Ovary (tissue), 9 donors: ENCODE data around the gene CEACAM21. TPM values are rescaled to one million over a fixed set of nuclear protein-coding genes. Genes with fewer than 3 reads are reported as not detected.

ENCODE experiments used
- DNase-seq, 5 donors: peaks; one replicate each; pipeline ENCODE4 v3.0.0-alpha.2; 2019 to 2020
- H3K27ac ChIP-seq, 2 donors: fragments of 200-600 bp; one replicate each; pipeline versions ENCODE4 v1.5.1 to v1.8.0; 2019 to 2022
- H3K27me3 ChIP-seq: fragments of 200-600 bp; one replicate; pipeline ENCODE4 v1.8.0; 2022
- H3K36me3 ChIP-seq: fragments of 200-600 bp; sonication (generic); one replicate; pipeline ENCODE4 v1.5.1; 2019
- H3K4me1 ChIP-seq: one replicate; pipeline ENCODE4 v1.8.1; 2013; ENCODE audit warnings: mild to moderate bottlenecking, moderate library complexity; ENCODE audit not compliant: insufficient read depth
- H3K4me3 ChIP-seq: fragments of 200-600 bp; sonication (generic); one replicate; pipeline ENCODE4 v1.5.1; 2017
- H3K9me3 ChIP-seq, 2 donors: fragments of 200-600 bp in 1 of 2; sonication (generic) in 1 of 2; one replicate each; pipeline versions ENCODE4 v1.5.1 to v1.8.1; 2013 to 2019; ENCODE audit warnings: mild to moderate bottlenecking in 1 of 2, moderate library complexity in 1 of 2
- CTCF ChIP-seq, 3 donors: fragments of 450-650 bp in 2 of 3; fragments of 200-600 bp in 1 of 3; IDR thresholded peaks; one replicate each; pipeline versions ENCODE4 v1.5.1 to v1.8.0; 2016 to 2022; ENCODE audit warnings: antibody characterized with exemption in 3 of 3, mild to moderate bottlenecking in 1 of 3
- EP300 ChIP-seq: sonication (generic); formaldehyde crosslinking; IDR thresholded peaks from one replicate; pipeline ENCODE4 v1.6.1; 2017; ENCODE audit warnings: antibody characterized with exemption
- POLR2A ChIP-seq: fragments of 450-650 bp; IDR thresholded peaks from one replicate; pipeline ENCODE4 v1.6.1; 2017; ENCODE audit warnings: antibody characterized with exemption, mild to moderate bottlenecking, moderate library complexity
- WGBS, 3 donors: extraction: QIAGEN DNeasy Blood & Tissue Kit in 1 of 3; methylation state at CpG; one replicate each; pipeline versions ENCODE4 v1.1.5 to v1.1.7; 2013 to 2017; 5-methylcytosine and 5-hydroxymethylcytosine counted together
- intact Hi-C, 4 donors: fragments of 100-400 bp; cut with DNase I; formaldehyde crosslinking; loops; one replicate each; pipeline versions ENCODE4 v1.11.0 to v1.15.1; 2022 to 2023
- polyA plus RNA-seq, 2 donors: library from polyadenylated mRNA; stranded (reverse); fragments of 200-250 nt in 1 of 2; fragments of 350-450 nt in 1 of 2; fragmentation: Illumina TruSeq in 1 of 2; extraction: RNeasy Lipid Tissue Mini Kit (QIAGEN cat#74804) in 1 of 2; gene quantifications; one replicate each; pipeline ENCODE4 v1.2.3, GENCODE V29; 2013 to 2014
- total RNA-seq, 7 donors: library from RNA; depleted of rRNA in 2 of 7; stranded (reverse); fragments of >200 nt in 2 of 7; fragmentation: NEBNext Ultra II Directional in 3 of 7; extraction: Animal tissue kit (Norgen Biotek cat#: 25700) in 3 of 7; gene quantifications; one replicate each; pipeline versions ENCODE4 v1.1.0 to v1.2.4, GENCODE V29; 2016 to 2023
- donor health status: DM: no; HTN: no; CAD: no; lungs with moderate emphysema.
- donor health status: DM: no; HTN: no; CAD: no.
- donor health status: Bipolar disorder and iron deficiency.
- donor health status: DM: yes; HTN: yes; CAD: no.
- donor health status: DM: no; HTN: no; CAD: no.
- donor health status: DM: yes; HTN: yes; CAD: no.

Gene CEACAM21
- total and polyA plus RNA-seq, 9 donors, result 0.25 to 11.4 (median 1.5) TPM; not detected in 2

GRCh38 chr19:41541990-41542584 is 33.9 kb upstream of the CEACAM21 start:
- intact Hi-C loops, result no loop called here
- TF ChIP-seq CTCF (IDR thresholded peaks at IDR 0.05) (no peak), EP300 (no peak), POLR2A (no peak)
- Histone ChIP-seq H3K9me3 (no peaks in the 10 kb centered on the region), H3K4me1 (no peaks in the 10 kb centered on the region), H3K4me3 (no peak overlapping the region), H3K27me3 (no peaks in the 10 kb centered on the region), H3K36me3 (no peaks in the 10 kb centered on the region), H3K27ac (no peak overlapping the region)
- 49 to 53% (median 52%) methylated on average over 13 of the region's 13 CpGs for WGBS, 3 donors
- peak in 1 of 5 donors; percentile 35 for DNase-seq

- no peaks in the 10 kb centered on the region for H3K36me3 ChIP-seq
- TF ChIP-seq POLR2A (no peak), CTCF (IDR thresholded peaks at IDR 0.05) (no peak), EP300 (no peak)
- intact Hi-C loops, result no loop called here
- no peaks in the 10 kb centered on the region for H3K9me3 ChIP-seq
- H3K4me3 ChIP-seq, result no peak overlapping the region
- no peak overlapping the region for H3K27ac ChIP-seq
- DNase-seq, result no peak
- WGBS, 3 donors, result 63 to 73% (median 65%) methylated on average over 4 of the region's 4 CpGs
- H3K4me1 ChIP-seq, result no peaks in the 10 kb centered on the region
- H3K27me3 ChIP-seq, result no peaks in the 10 kb centered on the region
Observed at GRCh38 chr19:41542622-41543021, 33.3 kb upstream of the CEACAM21 start.

- whole genome bisulfite sequencing, 3 donors, result 76 to 80% (median 79%) methylated on average over 2 of the region's 2 CpGs
- Histone ChIP-seq H3K4me3 (no peak overlapping the region), H3K9me3 (no peaks in the 10 kb centered on the region), H3K36me3 (no peaks in the 10 kb centered on the region), H3K27me3 (no peaks in the 10 kb centered on the region), H3K27ac (no peak overlapping the region), H3K4me1 (no peaks in the 10 kb centered on the region)
- no peak for DNase-seq
- intact Hi-C loops, result no loop called here
- TF ChIP-seq CTCF (IDR thresholded peaks at IDR 0.05) (no peak), EP300 (no peak), POLR2A (no peak)
Observed at GRCh38 chr19:41543582-41543981, 32.4 kb upstream of the CEACAM21 start.

GRCh38 chr19:41545547-41545946 is 30.4 kb upstream of the CEACAM21 start:
- WGBS, 3 donors, result 52 to 58% (median 55%) methylated on average over 6 of the region's 6 CpGs
- Histone ChIP-seq H3K9me3 (no peaks in the 10 kb centered on the region), H3K4me3 (no peak overlapping the region), H3K27me3 (no peaks in the 10 kb centered on the region), H3K4me1 (no peaks in the 10 kb centered on the region), H3K36me3 (no peaks in the 10 kb centered on the region), H3K27ac (no peak overlapping the region)
- TF ChIP-seq EP300 (no peak), CTCF (IDR thresholded peaks at IDR 0.05) (no peak), POLR2A (no peak)
- DNase-seq, result no peak
- intact Hi-C loops, result no loop called here
